GM12801 (cell line): ENCODE measurements around the gene GALNT17.

Source experiments
- TF ChIP-seq, protein P1 (sequence below): IDR thresholded peaks from one replicate; pipeline ENCODE4 v1.5.1; 2011; ENCODE audit warnings: control low read depth; ENCODE audit not compliant: insufficient read length; ENCODE audit errors: extremely low read depth

GALNT17 gene

DNA sequence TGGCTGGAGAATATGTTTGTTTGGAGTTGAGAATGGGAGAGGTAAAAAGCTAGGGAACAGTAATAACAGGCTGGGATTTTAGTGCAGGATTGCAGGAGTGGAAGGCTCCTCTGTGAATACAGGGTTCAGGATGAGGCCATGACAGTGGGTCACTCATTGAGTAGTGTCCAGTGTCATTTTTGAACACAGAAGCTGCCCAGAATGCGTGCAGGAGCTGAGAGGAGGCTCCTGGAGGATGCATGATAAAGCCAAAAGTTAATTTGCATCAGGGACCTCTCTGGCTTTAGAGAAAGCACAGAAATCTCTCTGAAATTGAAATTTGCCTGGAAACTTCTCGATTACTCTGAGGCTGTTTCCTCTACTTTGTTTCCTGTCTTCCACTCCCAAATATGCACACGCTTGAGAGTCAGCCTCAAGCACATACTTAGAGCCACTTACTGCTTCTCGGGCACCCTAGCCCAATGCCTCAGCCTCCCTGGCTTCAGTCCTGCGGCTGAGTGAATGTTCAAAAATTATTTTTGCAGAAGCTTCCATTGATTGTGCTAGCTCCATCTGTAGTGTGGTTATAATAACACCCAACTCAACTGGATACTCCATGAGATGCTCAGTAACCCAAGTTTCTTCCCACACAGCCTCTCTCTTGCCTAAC is 1.8 kb upstream of the GALNT17 start:
- TF ChIP-seq, protein P1, sequence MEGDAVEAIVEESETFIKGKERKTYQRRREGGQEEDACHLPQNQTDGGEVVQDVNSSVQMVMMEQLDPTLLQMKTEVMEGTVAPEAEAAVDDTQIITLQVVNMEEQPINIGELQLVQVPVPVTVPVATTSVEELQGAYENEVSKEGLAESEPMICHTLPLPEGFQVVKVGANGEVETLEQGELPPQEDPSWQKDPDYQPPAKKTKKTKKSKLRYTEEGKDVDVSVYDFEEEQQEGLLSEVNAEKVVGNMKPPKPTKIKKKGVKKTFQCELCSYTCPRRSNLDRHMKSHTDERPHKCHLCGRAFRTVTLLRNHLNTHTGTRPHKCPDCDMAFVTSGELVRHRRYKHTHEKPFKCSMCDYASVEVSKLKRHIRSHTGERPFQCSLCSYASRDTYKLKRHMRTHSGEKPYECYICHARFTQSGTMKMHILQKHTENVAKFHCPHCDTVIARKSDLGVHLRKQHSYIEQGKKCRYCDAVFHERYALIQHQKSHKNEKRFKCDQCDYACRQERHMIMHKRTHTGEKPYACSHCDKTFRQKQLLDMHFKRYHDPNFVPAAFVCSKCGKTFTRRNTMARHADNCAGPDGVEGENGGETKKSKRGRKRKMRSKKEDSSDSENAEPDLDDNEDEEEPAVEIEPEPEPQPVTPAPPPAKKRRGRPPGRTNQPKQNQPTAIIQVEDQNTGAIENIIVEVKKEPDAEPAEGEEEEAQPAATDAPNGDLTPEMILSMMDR = no peak

- TF ChIP-seq, protein P1 = no peak
These were observed 453 bp upstream of the GALNT17 start for GRCh38 chr7:71131256-71132126.

DNA sequence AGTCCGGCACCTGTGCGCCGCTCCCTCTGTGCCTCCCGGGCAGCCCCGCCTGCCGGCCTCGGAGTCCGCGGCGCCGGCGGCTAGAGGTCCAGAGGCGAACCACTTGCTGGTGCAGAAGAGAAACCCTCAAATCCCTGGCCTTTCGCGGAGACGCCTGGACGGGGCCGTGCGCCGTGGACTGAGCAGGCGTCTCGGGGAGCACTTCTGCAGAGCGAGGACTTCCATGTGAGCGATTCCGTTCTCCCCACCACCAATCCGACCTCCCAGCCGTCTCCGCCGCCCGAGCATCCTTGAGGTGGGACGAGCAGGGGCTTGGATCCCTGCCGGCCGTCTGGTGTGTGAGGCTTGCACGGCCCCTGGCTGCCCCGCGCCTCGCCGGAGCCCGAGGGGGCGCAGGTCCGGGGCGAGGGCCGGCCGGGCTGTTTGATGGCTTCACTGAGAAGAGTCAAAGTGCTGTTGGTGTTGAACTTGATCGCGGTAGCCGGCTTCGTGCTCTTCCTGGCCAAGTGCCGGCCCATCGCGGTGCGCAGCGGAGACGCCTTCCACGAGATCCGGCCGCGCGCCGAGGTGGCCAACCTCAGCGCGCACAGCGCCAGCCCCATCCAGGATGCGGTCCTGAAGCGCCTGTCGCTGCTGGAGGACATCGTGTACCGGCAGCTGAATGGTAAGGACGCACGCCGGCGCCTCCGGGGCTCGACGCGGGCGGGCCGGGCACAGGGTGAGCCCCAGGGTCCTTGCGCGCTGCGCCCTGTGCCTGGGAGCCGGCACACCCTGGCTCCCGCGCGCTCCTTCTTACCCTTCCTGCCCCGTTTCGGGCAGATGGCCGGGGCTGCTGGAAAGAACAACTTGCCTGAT is 660 bp downstream of the GALNT17 start:
- TF ChIP-seq, protein P1 = no peak

DNA sequence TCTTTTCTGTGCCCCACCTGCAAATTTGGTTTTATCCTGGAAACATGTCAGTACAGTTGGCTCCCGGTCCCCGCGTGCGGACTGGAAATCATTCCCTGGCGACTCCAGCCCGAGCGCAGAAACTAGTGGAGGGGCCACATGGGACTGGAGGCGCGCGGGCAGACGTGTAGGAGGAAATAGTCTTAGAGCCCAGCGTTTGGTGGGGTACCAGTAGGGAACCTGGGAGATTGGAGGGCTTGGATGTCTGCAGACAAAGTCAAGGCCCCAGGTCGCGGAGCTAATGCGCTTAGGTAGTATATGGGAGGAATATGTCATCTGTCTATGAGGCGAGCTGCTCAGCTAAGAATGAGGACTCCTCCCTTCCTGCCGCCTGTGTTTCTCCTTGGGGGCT is 1.3 kb downstream of the GALNT17 start:
- TF ChIP-seq, protein P1 = no peak

DNA sequence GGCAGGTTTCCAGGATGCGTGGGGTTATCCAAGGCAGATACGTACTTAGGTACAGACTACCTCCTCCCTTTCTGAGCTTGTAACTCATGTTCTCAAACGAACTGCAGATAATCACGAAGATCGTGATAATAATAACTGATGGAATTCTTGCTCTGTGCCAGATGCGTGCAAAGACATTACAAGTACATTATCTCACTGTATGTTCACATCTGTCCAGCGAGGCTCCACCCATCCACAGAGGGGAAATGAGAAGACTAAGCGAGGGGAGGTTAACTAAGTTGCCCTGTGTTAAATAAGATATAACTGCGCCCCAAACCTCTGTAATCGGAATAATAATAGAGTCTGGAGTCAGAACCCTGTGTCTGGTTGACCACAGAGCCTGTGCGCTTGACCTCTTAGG is 1.9 kb downstream of the GALNT17 start:
- TF ChIP-seq, protein P1 = no peak

- TF ChIP-seq, protein P1 = no peak
These were observed 3.2 kb downstream of the GALNT17 start for GRCh38 chr7:71135116-71135515.

GRCh38 chr7:71135663-71136062 is 3.7 kb downstream of the GALNT17 start:
- TF ChIP-seq, protein P1 = no peak
